HCT116 (cell line): ENCODE data around the gene PRPH. TPM values are rescaled to one million over a fixed set of nuclear protein-coding genes. Genes with fewer than 3 reads are reported as not detected.

Source experiments
- ATAC-seq: fragments of 200-7000 bp; cut with Tn5 transposase; 2 replicates; pipeline ENCODE4 v1.9.1; 2020; ENCODE audit warnings: mild to moderate bottlenecking, moderate library complexity
- BruUV-seq: library from RNA; stranded (reverse); fragments of 400-500 nt; replicated peaks from 2 replicates; lab custom pipeline; 2021; lab: Mats Ljungman, UMichigan
- CTCF ChIA-PET: fragments of 300-600 bp; sonication (Branson Sonifier 250); formaldehyde crosslinking; loops from one replicate; lab custom pipeline; 2021; ENCODE audit warnings: antibody characterized with exemption; lab: Charles Lee
- POLR2A ChIA-PET: fragments of 300-600, 350-600 bp; sonication (Branson Sonifier 250); formaldehyde crosslinking; loops from one replicate; lab custom pipeline; 2021; ENCODE audit warnings: antibody characterized with exemption; lab: Charles Lee
- RAD21 ChIA-PET, 2 experiments: fragments of 300-600 bp; sonication (Branson Sonifier 250); formaldehyde crosslinking; loops; one replicate each; lab custom pipeline; 2023; ENCODE audit warnings: low total read pairs in 2 of 2; ENCODE audit not compliant: uncharacterized antibody in 2 of 2, unreplicated experiment in 2 of 2, low non-redundant PET in 1 of 2; lab: Charles Lee
- DNase-seq: peaks from one replicate; pipeline ENCODE4 v3.0.0-alpha.2; 2010; ENCODE audit warnings: low read depth, low spot score
- H2AFZ ChIP-seq: fragments of 200-600 bp; shearing (Covaris generic), sonication (generic); 2 replicates; pipeline ENCODE4 v1.6.1; 2017; ENCODE audit warnings: low read depth, mixed run types, mixed read lengths, antibody characterized with exemption, low read length; ENCODE audit not compliant: poor library complexity, severe bottlenecking
- H3K27ac ChIP-seq: 2 replicates; pipeline ENCODE4 v1.5.1; 2012; ENCODE audit warnings: low read depth, low read length
- H3K27me3 ChIP-seq: fragments of 200-600 bp; sonication (generic); 2 replicates; pipeline ENCODE4 v1.6.1; 2016; ENCODE audit warnings: mixed run types, low read length, mixed read lengths; ENCODE audit not compliant: insufficient read depth
- H3K36me3 ChIP-seq, 2 experiments: fragments of 200-500 bp in 1 of 2; fragments of 200-600 bp in 1 of 2; sonication (Bioruptor generic) in 1 of 2; sonication (generic) in 1 of 2; 2 replicates each; pipeline versions ENCODE4 v1.5.1 to v1.6.1; 2014 to 2016; ENCODE audit warnings: low read length in 2 of 2, inconsistent platforms in 1 of 2, mixed read lengths in 1 of 2, mixed run types in 1 of 2; ENCODE audit not compliant: insufficient read depth in 2 of 2, control insufficient read depth in 1 of 2
- H3K4me1 ChIP-seq, 2 experiments: fragments of 200-600 bp in 1 of 2; sonication (generic) in 1 of 2; 2 replicates each; pipeline versions ENCODE4 v1.5.1 to v1.6.1; 2012 to 2017; ENCODE audit warnings: low read length in 2 of 2, inconsistent platforms in 1 of 2, mild to moderate bottlenecking in 1 of 2, mixed read lengths in 1 of 2, mixed run types in 1 of 2, moderate library complexity in 1 of 2; ENCODE audit not compliant: insufficient read depth in 2 of 2, control insufficient read depth in 1 of 2
- H3K4me2 ChIP-seq: fragments of 200-600 bp; sonication (generic); 2 replicates; pipeline ENCODE4 v1.6.1; 2017; ENCODE audit warnings: mixed run types, low read length, mixed read lengths
- H3K4me3 ChIP-seq, 2 experiments: fragments of 200-600 bp in 1 of 2; sonication (generic) in 1 of 2; replicated peaks in 1 of 2; 2 replicates each; pipeline ENCODE4 v1.5.1; 2011 to 2016; ENCODE audit warnings: low read length in 2 of 2, control low read depth in 1 of 2, low read depth in 1 of 2, mild to moderate bottlenecking in 1 of 2, mixed read lengths in 1 of 2, mixed run types in 1 of 2
- H3K79me2 ChIP-seq: fragments of 200-600 bp; sonication (generic); 2 replicates; pipeline ENCODE4 v1.6.1; 2017; ENCODE audit warnings: mild to moderate bottlenecking, mixed run types, low read length, moderate library complexity, mixed read lengths; ENCODE audit not compliant: insufficient read depth
- H3K9ac ChIP-seq: fragments of 200-600 bp; sonication (generic); 2 replicates; pipeline ENCODE4 v1.6.1; 2016; ENCODE audit warnings: low read length, mixed read lengths
- H3K9me2 ChIP-seq: fragments of 200-600 bp; sonication (generic), shearing (Covaris generic); 2 replicates; pipeline ENCODE4 v1.6.1; 2017; ENCODE audit warnings: mixed run types, mild to moderate bottlenecking, moderate library complexity; ENCODE audit not compliant: insufficient read depth
- H3K9me3 ChIP-seq, 2 experiments: fragments of 200-500 bp in 1 of 2; fragments of 200-600 bp in 1 of 2; sonication (Bioruptor generic) in 1 of 2; sonication (generic) in 1 of 2; 2 replicates each; pipeline ENCODE4 v1.6.1; 2014 to 2017; ENCODE audit warnings: low read length in 2 of 2, mixed read lengths in 2 of 2, inconsistent platforms in 1 of 2, low read depth in 1 of 2, mild to moderate bottlenecking in 1 of 2, mixed run types in 1 of 2, moderate library complexity in 1 of 2; ENCODE audit not compliant: control insufficient read depth in 1 of 2, insufficient read depth in 1 of 2
- H4K20me1 ChIP-seq: fragments of 200-600 bp; sonication (generic), shearing (Covaris generic); 2 replicates; pipeline ENCODE4 v1.6.1; 2017; ENCODE audit warnings: mixed run types, mild to moderate bottlenecking, moderate library complexity; ENCODE audit not compliant: insufficient read depth
- EZH2phosphoT487 ChIP-seq: fragments of 200-600 bp; IDR thresholded peaks from 2 replicates; pipeline ENCODE4 v1.6.1; 2018; ENCODE audit warnings: antibody characterized with exemption, borderline replicate concordance
- SP1 ChIP-seq: IDR thresholded peaks from 2 replicates; pipeline ENCODE4 v1.6.1; 2012; ENCODE audit warnings: low read depth
- TCF7L2 ChIP-seq: IDR thresholded peaks from 2 replicates; pipeline ENCODE4 v1.7.0; 2011; ENCODE audit warnings: borderline replicate concordance, inconsistent platforms; ENCODE audit not compliant: insufficient read depth, insufficient read length; ENCODE audit errors: extremely low read depth
- ZBTB33 ChIP-seq: IDR thresholded peaks from 2 replicates; pipeline ENCODE4 v1.6.1; 2011; ENCODE audit warnings: mild to moderate bottlenecking, low read length, moderate library complexity; ENCODE audit not compliant: insufficient replicate concordance; ENCODE audit errors: extremely low read depth
- ZFX ChIP-seq: fragments of 450-650 bp; IDR thresholded peaks from 2 replicates; pipeline ENCODE4 v1.6.1; 2017
- intact Hi-C: fragments of 100-400 bp; cut with micrococcal nuclease; formaldehyde crosslinking; loops from 2 replicates; pipeline ENCODE4 v1.10.0; 2022
- total RNA-seq: library from RNA; stranded (reverse); gene quantifications from one replicate; pipeline ENCODE4 v1.2.1, GENCODE V29; 2021; ENCODE audit not compliant: unreplicated experiment

Gene PRPH
- total RNA-seq, 1 experiment from 2014 or later, result 6.7 TPM

- no peak for TF ChIP-seq EZH2phosphoT487
- 0 out of 2 replicates have a peak, but pooled peaks have one; percentile 22 for TF ChIP-seq ZFX
- H3K36me3 ChIP-seq, result no peaks in the 10 kb centered on the region
- POLR2A ChIA-PET, result interaction anchor here (1.0 kb wide), 1 partner anchor 16 kb away, joined by 4 read pairs; the partner anchor contains the start of gene TROAP
- no peaks in the 10 kb centered on the region for H3K9me2 ChIP-seq
- no peaks in the 10 kb centered on the region for H3K27me3 ChIP-seq
- CTCF ChIA-PET, result interaction anchor here (1.0 to 1.1 kb wide), 4 partner anchors 9 to 50 kb away, joined by 3 to 7 read pairs (median 6); no protein-coding TSS in a partner anchor
- ATAC-seq, result no peak
- H3K9me3 ChIP-seq, result no peaks in the 10 kb centered on the region
- H3K4me1 ChIP-seq, result peaks cover 22 to 58% of the 10 kb centered on the region in 2 experiments
- H3K4me3 ChIP-seq, result no peak overlapping the region
- peak overlapping the region; percentile 47 for H3K4me2 ChIP-seq
- peak overlapping the region; percentile 13; the same call in 1 of the 2 replicates for H3K27ac ChIP-seq
- H3K9ac ChIP-seq, result no peak overlapping the region
- RAD21 ChIA-PET, result interaction anchor here in 1 of 2 experiments (0.9 kb wide), 1 partner anchor 28 kb away, joined by 7 read pairs; no protein-coding TSS in a partner anchor
- H4K20me1 ChIP-seq, result no peaks in the 10 kb centered on the region
- no TSS peak for BruUV-seq
- no peak overlapping the region for H2AFZ ChIP-seq
- DNase-seq, result no peak
- H3K79me2 ChIP-seq, result no peaks in the 10 kb centered on the region
- intact Hi-C loops, result loop anchor here (1.0 kb wide), 1 partner anchor 50 kb away; no protein-coding TSS in a partner anchor
Measured at GRCh38 chr12:49338830-49339463, 44.0 kb downstream of the PRPH start.

GRCh38 chr12:49339464-49339861, 44.5 kb downstream of the PRPH start:
- no peaks in the 10 kb centered on the region for H4K20me1 ChIP-seq
- intact Hi-C loops, result loop anchor here (1.0 kb wide), 1 partner anchor 50 kb away; no protein-coding TSS in a partner anchor

More at GRCh38 chr12:49339464-49339861, 44.5 kb downstream of the PRPH start:
- ChIA-PET RAD21 (interaction anchor here in 1 of 2 experiments (0.9 kb wide), 1 partner anchor 27 kb away, joined by 7 read pairs; no protein-coding TSS in a partner anchor), POLR2A (interaction anchor here (1.0 kb wide), 1 partner anchor 16 kb away, joined by 4 read pairs; the partner anchor contains the start of gene TROAP), CTCF (interaction anchor here (1.0 to 1.1 kb wide), 3 partner anchors 8 to 51 kb away, joined by 4 to 7 read pairs (median 7); no protein-coding TSS in a partner anchor)
- no peak overlapping the region for H2AFZ ChIP-seq
- ATAC-seq, result no peak
- H3K36me3 ChIP-seq, result no peaks in the 10 kb centered on the region
- peak overlapping the region; percentile 47 for H3K4me2 ChIP-seq
- no peak for DNase-seq
- no TSS peak for BruUV-seq
- H3K27ac ChIP-seq, result peak overlapping the region; percentile 13; the same call in 1 of the 2 replicates
- H3K9me2 ChIP-seq, result no peaks in the 10 kb centered on the region
- H3K4me1 ChIP-seq, result peaks cover 22 to 60% of the 10 kb centered on the region in 2 experiments
- no peaks in the 10 kb centered on the region for H3K27me3 ChIP-seq
- H3K79me2 ChIP-seq, result no peaks in the 10 kb centered on the region
- no peak overlapping the region for H3K9ac ChIP-seq
- no peak overlapping the region; a peak in 1 of 4 replicates for H3K4me3 ChIP-seq
- H3K9me3 ChIP-seq, result no peaks in the 10 kb centered on the region
- TF ChIP-seq SP1, result no peak
- TF ChIP-seq TCF7L2, result no peak
- TF ChIP-seq ZBTB33, result no peak
